ENCODE results near the gene DUT.

DUT gene

DNA sequence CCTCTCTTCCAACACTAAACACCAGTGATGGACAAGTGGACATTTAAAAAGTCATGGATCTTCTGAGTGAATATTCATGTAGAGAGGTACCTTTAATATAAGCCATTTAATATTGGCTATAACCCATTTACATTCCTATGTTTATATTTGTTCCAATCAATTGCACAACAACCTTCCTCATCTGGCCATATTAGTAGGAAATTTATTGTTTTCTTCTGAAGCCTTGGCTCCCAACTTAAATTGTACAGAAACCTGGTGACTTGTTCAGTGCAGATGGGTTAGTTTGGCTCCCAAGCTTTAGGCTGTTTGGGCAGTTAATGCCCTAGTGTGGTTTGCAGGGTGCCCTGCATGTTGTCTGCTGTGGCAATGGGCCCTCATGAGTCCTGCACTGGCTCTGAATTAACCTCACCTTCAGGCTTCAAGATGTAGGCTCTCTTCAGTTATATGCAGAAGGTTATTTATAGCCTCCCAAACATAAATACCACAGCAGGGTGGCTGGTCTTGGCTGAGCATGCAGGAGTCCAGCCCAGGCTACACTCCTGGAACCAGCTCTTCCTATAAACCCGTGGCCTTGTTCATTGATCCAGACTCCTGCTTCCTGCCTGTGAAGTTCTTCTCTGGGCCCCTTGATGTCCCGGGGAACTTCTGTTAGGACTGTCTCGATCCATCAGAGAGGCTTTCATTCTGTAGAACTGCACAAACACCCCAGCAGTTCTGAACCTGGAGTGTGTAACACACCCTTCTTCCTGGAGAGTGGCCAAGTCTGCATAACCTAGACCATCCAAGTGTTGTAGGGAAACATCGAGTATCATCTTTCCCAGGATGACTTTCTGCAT lies 57.0 kb downstream of the DUT start:
- Histone ChIP-seq H3K4me1 (ENCODE audit: control insufficient read depth, insufficient read depth, low read length, unreplicated experiment) (peaks cover 52% of the 10 kb centered on the region), H3K4me3 (ENCODE audit: low read depth, low read length) (no peak overlapping the region), H3K36me3 (ENCODE audit: insufficient read depth, low read length) (no peaks in the 10 kb centered on the region), H3K79me2 (ENCODE audit: control insufficient read depth, insufficient read depth, low read length, unreplicated experiment) (no peaks in the 10 kb centered on the region), H2AFZ (ENCODE audit: low read length, unreplicated experiment) (no peak overlapping the region), H3K27ac (ENCODE audit: low read depth, low read length) (peak overlapping the region; percentile 74), H3K27me3 (ENCODE audit: insufficient read depth, low read length) (no peaks in the 10 kb centered on the region)

DNA sequence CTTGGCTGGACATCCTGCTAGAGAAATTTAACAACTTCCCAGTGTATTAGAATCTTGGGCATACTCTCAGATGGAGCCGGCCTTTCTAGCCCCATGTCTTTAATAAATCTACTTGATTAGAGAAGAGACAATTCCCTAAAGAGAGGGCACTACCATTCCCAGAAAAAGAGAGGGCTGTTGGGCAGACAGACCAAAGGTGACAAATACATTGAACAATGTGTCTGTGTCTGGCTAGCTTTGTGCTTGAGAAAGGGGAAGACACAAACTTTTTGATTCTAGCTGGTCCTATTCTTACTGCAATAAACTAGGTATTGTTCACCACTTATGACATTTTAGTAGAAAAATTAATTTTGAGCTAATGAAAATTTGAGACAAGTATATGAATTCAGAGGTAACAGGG lies 57.7 kb downstream of the DUT start:
- Histone ChIP-seq H2AFZ (ENCODE audit: low read length, unreplicated experiment) (peak overlapping the region; percentile 27), H3K4me1 (ENCODE audit: control insufficient read depth, insufficient read depth, low read length, unreplicated experiment) (peaks cover 51% of the 10 kb centered on the region), H3K27ac (ENCODE audit: low read depth, low read length) (peak overlapping the region; percentile 74), H3K36me3 (ENCODE audit: insufficient read depth, low read length) (no peaks in the 10 kb centered on the region), H3K4me3 (ENCODE audit: low read depth, low read length) (no peak overlapping the region), H3K27me3 (ENCODE audit: insufficient read depth, low read length) (no peaks in the 10 kb centered on the region), H3K79me2 (ENCODE audit: control insufficient read depth, insufficient read depth, low read length, unreplicated experiment) (no peaks in the 10 kb centered on the region)

DNA sequence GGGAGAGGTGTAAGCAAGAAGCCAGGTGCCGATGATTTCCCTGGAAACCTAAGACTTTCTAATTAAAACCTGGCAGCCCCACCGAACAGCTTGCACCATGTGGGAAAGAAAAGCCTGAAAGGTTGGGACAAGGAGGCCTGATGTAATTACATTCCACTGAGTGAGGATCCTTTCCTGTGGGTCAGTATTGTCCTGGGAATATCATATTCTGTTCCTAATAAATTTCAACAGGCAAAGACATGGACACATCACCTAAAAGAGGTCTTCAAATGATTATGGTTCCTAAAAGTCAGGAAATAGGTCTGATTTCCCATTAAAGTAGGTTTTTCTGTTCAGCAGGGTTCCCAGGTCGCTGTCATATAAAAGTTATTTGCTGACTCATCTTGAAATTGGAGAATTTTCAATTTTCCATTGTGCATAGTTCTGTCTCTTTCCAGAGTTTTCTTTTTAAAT lies 58.5 kb downstream of the DUT start:
- H3K27ac ChIP-seq (ENCODE audit: low read depth, low read length), result peak overlapping the region; percentile 74
- H3K4me1 ChIP-seq (ENCODE audit: control insufficient read depth, insufficient read depth, low read length, unreplicated experiment), result peaks cover 44% of the 10 kb centered on the region
- H2AFZ ChIP-seq (ENCODE audit: low read length, unreplicated experiment), result peak overlapping the region; percentile 27

DNA sequence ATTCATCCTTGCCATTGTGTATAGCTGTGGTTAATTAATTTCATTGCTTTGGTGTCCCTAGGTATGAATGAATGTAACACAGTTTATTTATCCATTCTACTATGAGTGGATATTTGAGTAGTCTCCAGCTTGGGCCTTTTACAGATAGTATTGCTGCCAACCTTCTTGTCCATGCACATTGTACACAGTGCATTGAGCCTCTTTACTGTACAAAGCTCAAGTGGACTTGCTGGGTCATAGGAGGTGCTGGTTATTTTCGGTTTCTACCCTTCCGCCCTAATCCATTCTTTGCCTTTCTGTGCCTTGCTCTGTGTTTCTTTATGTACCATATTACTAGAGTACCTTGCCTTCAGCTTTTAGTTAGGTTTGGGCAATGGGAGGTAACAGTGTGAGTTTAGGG lies 60.7 kb downstream of the DUT start:
- H3K27ac ChIP-seq (ENCODE audit: low read depth, low read length), result no peak overlapping the region; the same call in 1 of the 2 replicates

More for the DNA sequence above, 58.5 kb downstream of the DUT start:
- no peaks in the 10 kb centered on the region for H3K79me2 ChIP-seq (ENCODE audit: control insufficient read depth, insufficient read depth, low read length, unreplicated experiment)
- no peaks in the 10 kb centered on the region for H3K36me3 ChIP-seq (ENCODE audit: insufficient read depth, low read length)
- H3K4me3 ChIP-seq (ENCODE audit: low read depth, low read length), result no peak overlapping the region
- no peaks in the 10 kb centered on the region for H3K27me3 ChIP-seq (ENCODE audit: insufficient read depth, low read length)

DNA sequence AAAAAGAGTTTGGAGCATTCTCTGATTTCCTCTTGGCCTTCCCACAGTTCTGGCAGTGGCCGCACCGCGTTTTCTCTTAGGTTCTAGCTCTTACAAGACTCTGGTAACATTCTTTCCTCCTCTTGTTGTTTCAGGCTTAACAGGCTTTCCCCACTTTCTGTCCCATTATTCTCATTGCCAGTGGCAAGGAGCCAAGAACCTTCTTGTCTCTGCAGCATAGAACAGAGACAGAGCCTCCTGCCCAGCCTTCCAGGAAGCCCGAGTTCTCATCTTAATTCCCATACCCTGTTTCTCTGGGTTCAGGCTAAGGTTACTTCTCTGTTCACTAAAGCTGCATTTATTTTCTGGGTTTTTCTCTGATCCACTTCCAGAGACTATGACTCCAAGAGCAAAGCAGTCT lies 61.1 kb downstream of the DUT start:
- Histone ChIP-seq H3K4me3 (ENCODE audit: low read depth, low read length) (no peak overlapping the region), H2AFZ (ENCODE audit: low read length, unreplicated experiment) (no peak overlapping the region), H3K27ac (ENCODE audit: low read depth, low read length) (no peak overlapping the region; the same call in 1 of the 2 replicates), H3K27me3 (ENCODE audit: insufficient read depth, low read length) (no peaks in the 10 kb centered on the region), H3K4me1 (ENCODE audit: control insufficient read depth, insufficient read depth, low read length, unreplicated experiment) (peaks cover 50% of the 10 kb centered on the region), H3K36me3 (ENCODE audit: insufficient read depth, low read length) (no peaks in the 10 kb centered on the region), H3K79me2 (ENCODE audit: control insufficient read depth, insufficient read depth, low read length, unreplicated experiment) (no peaks in the 10 kb centered on the region)

More for the DNA sequence above, 60.7 kb downstream of the DUT start:
- Histone ChIP-seq H3K79me2 (ENCODE audit: control insufficient read depth, insufficient read depth, low read length, unreplicated experiment) (no peaks in the 10 kb centered on the region), H3K4me3 (ENCODE audit: low read depth, low read length) (no peak overlapping the region), H3K27me3 (ENCODE audit: insufficient read depth, low read length) (no peaks in the 10 kb centered on the region), H3K4me1 (ENCODE audit: control insufficient read depth, insufficient read depth, low read length, unreplicated experiment) (peaks cover 50% of the 10 kb centered on the region), H2AFZ (ENCODE audit: low read length, unreplicated experiment) (no peak overlapping the region), H3K36me3 (ENCODE audit: insufficient read depth, low read length) (no peaks in the 10 kb centered on the region)

All from ACC112 (cell line).